ENCODE data around the gene ARL8A. TPM values are rescaled to one million over a fixed set of nuclear protein-coding genes. Genes with fewer than 3 reads are reported as not detected.

ARL8A gene
- total and polyA plus RNA-seq, 7 experiments from 2014 or later = 5.5 to 99.4 (median 47.1) TPM

DNA sequence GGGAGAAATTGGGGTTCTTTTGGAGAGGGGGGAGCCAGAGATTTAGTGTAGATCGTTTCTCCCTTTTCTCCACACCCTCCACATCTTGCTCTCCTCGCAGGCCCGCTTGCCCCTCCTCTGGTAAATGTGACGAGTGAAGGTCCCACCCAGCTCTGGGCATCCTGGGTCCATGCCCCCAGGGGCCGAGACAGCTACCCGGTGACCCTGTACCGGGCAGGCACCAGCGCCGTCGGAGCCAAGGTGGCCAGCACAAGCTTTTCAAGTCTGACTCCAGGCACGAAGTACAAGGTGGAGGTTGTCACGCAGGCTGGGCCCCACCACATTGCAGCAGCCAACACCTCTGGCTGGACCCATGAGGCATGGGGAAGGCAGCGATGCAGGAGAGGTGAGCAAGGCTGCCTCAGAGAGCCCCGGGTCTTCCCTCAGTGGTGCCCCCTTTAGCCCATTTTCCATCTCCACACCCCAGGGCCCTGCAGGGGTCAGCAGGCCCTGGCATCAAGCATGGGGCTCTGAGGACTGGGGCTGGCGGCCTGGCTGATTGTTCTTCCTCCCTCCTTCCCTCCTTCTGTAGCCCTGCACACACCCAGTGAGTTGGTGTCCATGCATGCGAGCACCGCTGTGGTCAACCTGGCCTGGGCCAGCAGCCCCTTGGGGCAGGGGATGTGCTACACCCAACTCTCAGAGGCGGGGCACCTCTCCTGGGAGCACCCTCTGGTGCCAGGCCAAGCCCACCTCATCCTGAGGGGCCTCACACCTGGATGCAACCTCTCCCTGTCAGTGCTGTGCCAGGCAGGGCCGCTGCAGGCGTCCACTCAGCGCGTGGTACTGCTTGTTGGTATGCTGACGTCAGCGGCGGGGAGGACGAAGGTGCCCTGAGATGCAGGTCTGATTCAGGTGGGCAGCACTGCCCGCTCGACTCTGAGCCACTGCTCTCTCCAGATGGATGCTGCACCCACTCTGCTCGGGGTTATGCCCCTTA lies 32.7 kb upstream of the ARL8A start:
- no peak overlapping the region for H3K4me3 Mint-ChIP-seq
- H3K4me1 Mint-ChIP-seq = peaks cover 0 to 2% (median 0%) of the 10 kb centered on the region in 7 donors
- Histone ChIP-seq H3K4me3 (ENCODE audit: low read length) (no peak overlapping the region), H3K27me3 (ENCODE audit: control insufficient read depth in 2 of 2, insufficient read depth in 2 of 2, low read length in 2 of 2) (no peaks in the 10 kb centered on the region), H3K36me3 (ENCODE audit: control insufficient read depth in 2 of 3, insufficient read depth in 3 of 3, low read length in 3 of 3) (no peaks in the 10 kb centered on the region), H3K27ac (ENCODE audit: low read depth, low read length) (no peak overlapping the region), H3K4me1 (ENCODE audit: control insufficient read depth in 2 of 2, insufficient read depth in 2 of 2, low read length in 2 of 2) (no peaks in the 10 kb centered on the region), H3K9me3 (ENCODE audit: control insufficient read depth in 2 of 3, low read length in 3 of 3) (no peaks in the 10 kb centered on the region)
- CTCF ChIA-PET = no interaction called here
- no peak for DNase-seq
- H3K36me3 Mint-ChIP-seq = no peaks in the 10 kb centered on the region
- POLR2A ChIA-PET = no interaction called here
- no peaks in the 10 kb centered on the region for H3K9me3 Mint-ChIP-seq
- no peak for ATAC-seq
- intact Hi-C loops (cut with micrococcal nuclease) = no loop called here
- H3K27me3 Mint-ChIP-seq = peaks cover 0 to 3% (median 0%) of the 10 kb centered on the region in 5 donors
- no peak overlapping the region for H3K27ac Mint-ChIP-seq

DNA sequence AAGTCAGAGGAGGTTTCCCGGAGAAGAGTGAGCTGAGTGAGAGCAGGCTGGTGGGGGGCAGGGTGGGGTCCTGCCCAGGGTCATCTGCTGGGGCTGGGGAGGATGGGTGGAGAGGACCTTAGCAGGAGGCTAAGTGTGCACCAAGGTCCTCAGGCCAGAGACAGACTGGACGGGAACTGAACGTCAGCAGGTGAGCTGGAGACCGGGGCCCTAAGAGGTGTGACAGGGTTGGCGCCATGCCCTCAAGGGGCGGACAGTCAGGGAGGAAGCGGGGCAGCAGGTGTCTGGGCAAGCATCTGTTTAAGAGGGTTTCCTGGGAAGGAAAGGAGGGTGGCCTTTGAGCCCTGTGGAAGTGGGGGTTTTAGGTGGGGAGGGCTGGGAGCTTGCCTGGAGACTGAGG lies 29.5 kb upstream of the ARL8A start:
- Histone ChIP-seq H3K27ac (ENCODE audit: low read depth, low read length) (no peak overlapping the region), H3K27me3 (ENCODE audit: control insufficient read depth in 2 of 2, insufficient read depth in 2 of 2, low read length in 2 of 2) (no peaks in the 10 kb centered on the region), H3K36me3 (ENCODE audit: control insufficient read depth in 2 of 3, insufficient read depth in 3 of 3, low read length in 3 of 3) (no peaks in the 10 kb centered on the region), H3K4me3 (ENCODE audit: low read length) (no peak overlapping the region), H3K4me1 (ENCODE audit: control insufficient read depth in 2 of 2, insufficient read depth in 2 of 2, low read length in 2 of 2) (no peaks in the 10 kb centered on the region), H3K9me3 (ENCODE audit: control insufficient read depth in 2 of 3, low read length in 3 of 3) (no peaks in the 10 kb centered on the region)
- ATAC-seq (no peak), DNase-seq (no peak)
- Mint-ChIP-seq H3K4me3 (no peak overlapping the region), H3K27me3 (no peaks in the 10 kb centered on the region), H3K36me3 (no peaks in the 10 kb centered on the region), H3K4me1 (peaks cover 0 to 5% (median 0%) of the 10 kb centered on the region in 7 donors), H3K27ac (no peak overlapping the region), H3K9me3 (no peaks in the 10 kb centered on the region)
- ChIA-PET POLR2A (interaction anchor here (1.3 kb wide), 1 partner anchor 12 kb away, joined by 3 read pairs; no protein-coding TSS in a partner anchor), CTCF (no interaction called here)
- intact Hi-C loops (cut with micrococcal nuclease) = no loop called here

DNA sequence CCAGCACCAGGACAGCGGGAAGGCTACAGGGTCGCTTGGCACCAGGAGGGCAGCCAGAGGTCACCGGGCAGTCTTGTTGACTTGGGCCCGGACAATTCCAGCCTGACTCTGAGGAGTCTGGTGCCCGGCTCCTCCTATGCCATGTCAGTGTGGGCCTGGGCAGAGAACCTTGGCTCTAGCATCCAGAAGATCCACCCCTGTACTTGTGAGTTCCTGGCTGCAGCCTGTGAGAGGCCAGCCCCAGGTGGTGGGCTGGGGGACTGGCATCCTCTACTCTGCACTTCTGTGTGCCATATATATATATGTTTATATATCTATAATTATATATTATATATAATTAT lies 27.4 kb upstream of the ARL8A start:
- no peaks in the 10 kb centered on the region for H3K36me3 ChIP-seq (ENCODE audit: control insufficient read depth in 2 of 3, insufficient read depth in 3 of 3, low read length in 3 of 3)
- H3K27me3 Mint-ChIP-seq = no peaks in the 10 kb centered on the region
- CTCF ChIA-PET = no interaction called here
- no peaks in the 10 kb centered on the region for H3K4me1 ChIP-seq (ENCODE audit: control insufficient read depth in 2 of 2, insufficient read depth in 2 of 2, low read length in 2 of 2)
- no peaks in the 10 kb centered on the region for H3K9me3 Mint-ChIP-seq
- no peak for DNase-seq
- H3K4me3 ChIP-seq (ENCODE audit: low read length) = no peak overlapping the region
- H3K27ac ChIP-seq (ENCODE audit: low read depth, low read length) = no peak overlapping the region
- POLR2A ChIA-PET = no interaction called here
- intact Hi-C loops (cut with micrococcal nuclease) = no loop called here
- no peak overlapping the region for H3K27ac Mint-ChIP-seq
- H3K27me3 ChIP-seq (ENCODE audit: control insufficient read depth in 2 of 2, insufficient read depth in 2 of 2, low read length in 2 of 2) = no peaks in the 10 kb centered on the region
- H3K9me3 ChIP-seq (ENCODE audit: control insufficient read depth in 2 of 3, low read length in 3 of 3) = no peaks in the 10 kb centered on the region
- peak; percentile 36 for ATAC-seq
- peaks cover 0 to 9% (median 0%) of the 10 kb centered on the region in 7 donors for H3K4me1 Mint-ChIP-seq
- no peak overlapping the region for H3K4me3 Mint-ChIP-seq
- H3K36me3 Mint-ChIP-seq = no peaks in the 10 kb centered on the region

DNA sequence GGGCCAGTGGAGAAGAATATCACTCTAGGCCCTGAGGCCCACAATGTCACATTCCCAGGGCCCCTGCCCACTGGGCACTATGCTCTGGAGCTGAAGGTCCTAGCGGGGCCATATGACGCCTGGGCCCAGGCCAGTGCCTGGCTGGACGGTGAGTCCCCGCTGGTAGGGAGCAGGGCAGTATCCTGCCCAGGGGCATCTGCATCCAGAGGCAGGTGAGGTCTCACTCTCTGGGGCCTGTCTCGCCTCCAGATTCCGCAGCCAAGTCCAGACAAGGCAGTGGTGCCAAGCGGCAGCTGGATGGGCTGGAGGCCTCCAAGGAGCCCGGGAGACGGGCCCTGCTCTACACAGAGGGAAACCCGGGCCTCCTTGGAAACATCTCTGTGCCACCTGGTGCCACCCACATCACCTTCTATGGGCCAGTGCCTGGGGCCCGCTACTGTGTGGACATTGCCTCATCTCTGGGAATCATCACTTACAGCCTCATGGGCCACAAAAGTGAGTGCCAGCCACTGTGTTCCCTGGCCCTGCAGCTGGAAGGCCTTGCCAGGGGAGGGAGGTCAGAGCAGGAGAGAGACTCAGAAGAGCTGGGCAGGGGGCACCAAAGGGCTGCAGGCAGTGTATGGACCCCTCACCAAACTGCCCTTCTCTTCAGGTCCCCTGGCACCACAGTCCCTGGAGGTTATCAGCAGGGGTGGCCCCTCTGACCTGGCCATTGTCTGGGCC lies 26.9 kb upstream of the ARL8A start:
- intact Hi-C loops (cut with micrococcal nuclease) = loop anchor here in 1 of 2 donors (2.0 kb wide), 1 partner anchor 17 kb away; no protein-coding TSS in a partner anchor
- H3K9me3 Mint-ChIP-seq = no peaks in the 10 kb centered on the region
- no peaks in the 10 kb centered on the region for H3K36me3 ChIP-seq (ENCODE audit: control insufficient read depth in 2 of 3, insufficient read depth in 3 of 3, low read length in 3 of 3)
- CTCF ChIA-PET = interaction anchor here (1.9 kb wide), 1 partner anchor 17 kb away, joined by 5 read pairs; no protein-coding TSS in a partner anchor
- H3K4me1 ChIP-seq (ENCODE audit: control insufficient read depth in 2 of 2, insufficient read depth in 2 of 2, low read length in 2 of 2) = peaks cover 0 to under 1% of the 10 kb centered on the region in 2 donors
- H3K27me3 ChIP-seq (ENCODE audit: control insufficient read depth in 2 of 2, insufficient read depth in 2 of 2, low read length in 2 of 2) = no peaks in the 10 kb centered on the region
- ATAC-seq (peak; percentile 19), DNase-seq (no peak)
- H3K36me3 Mint-ChIP-seq = no peaks in the 10 kb centered on the region
- H3K4me1 Mint-ChIP-seq = peaks cover 0 to 14% (median 4%) of the 10 kb centered on the region in 7 donors
- H3K27ac Mint-ChIP-seq = no peak overlapping the region
- no peak overlapping the region for H3K4me3 Mint-ChIP-seq
- POLR2A ChIA-PET = no interaction called here
- H3K27ac ChIP-seq (ENCODE audit: low read depth, low read length) = no peak overlapping the region
- no peak overlapping the region for H3K4me3 ChIP-seq (ENCODE audit: low read length)
- no peaks in the 10 kb centered on the region for H3K27me3 Mint-ChIP-seq
- no peaks in the 10 kb centered on the region for H3K9me3 ChIP-seq (ENCODE audit: control insufficient read depth in 2 of 3, low read length in 3 of 3)

DNA sequence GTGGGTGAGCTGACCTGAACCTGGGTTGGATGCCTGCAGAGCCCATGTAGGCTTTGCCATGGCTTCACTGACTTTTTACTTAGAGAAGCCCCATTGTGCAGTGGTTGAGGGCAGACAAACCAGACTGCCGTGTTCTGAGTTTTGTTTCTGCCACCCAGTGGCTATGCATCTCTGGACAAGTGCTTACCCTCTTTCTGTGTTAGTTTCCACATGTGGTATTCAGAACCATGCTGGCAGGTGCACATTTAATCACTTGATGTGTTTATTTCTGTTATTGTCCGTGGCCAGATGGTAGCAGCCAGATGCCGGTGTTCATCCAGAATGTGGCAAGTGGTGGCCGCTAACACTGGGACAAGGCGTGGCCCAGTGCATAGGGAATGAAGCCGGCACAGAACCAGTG lies 26.2 kb upstream of the ARL8A start:
- no peak overlapping the region for H3K27ac ChIP-seq (ENCODE audit: low read depth, low read length)
- Mint-ChIP-seq H3K27me3 (no peaks in the 10 kb centered on the region), H3K27ac (no peak overlapping the region), H3K4me1 (peaks cover 0 to 21% (median 11%) of the 10 kb centered on the region in 7 donors), H3K4me3 (no peak overlapping the region), H3K36me3 (no peaks in the 10 kb centered on the region), H3K9me3 (no peaks in the 10 kb centered on the region)
- no peaks in the 10 kb centered on the region for H3K27me3 ChIP-seq (ENCODE audit: control insufficient read depth in 2 of 2, insufficient read depth in 2 of 2, low read length in 2 of 2)
- intact Hi-C loops (cut with micrococcal nuclease) = loop anchor here in 1 of 2 donors (2.0 kb wide), 1 partner anchor 16 kb away; no protein-coding TSS in a partner anchor
- no peak for DNase-seq
- ChIA-PET CTCF (interaction anchor here (0.7 to 1.9 kb wide), 2 partner anchors 16 to 126 kb away, joined by 5 read pairs; no protein-coding TSS in a partner anchor), POLR2A (no interaction called here)
- ATAC-seq = peak; percentile 42
- peaks cover 4 to 8% of the 10 kb centered on the region in 2 donors for H3K4me1 ChIP-seq (ENCODE audit: control insufficient read depth in 2 of 2, insufficient read depth in 2 of 2, low read length in 2 of 2)
- no peaks in the 10 kb centered on the region for H3K9me3 ChIP-seq (ENCODE audit: control insufficient read depth in 2 of 3, low read length in 3 of 3)
- no peak overlapping the region for H3K4me3 ChIP-seq (ENCODE audit: low read length)
- H3K36me3 ChIP-seq (ENCODE audit: control insufficient read depth in 2 of 3, insufficient read depth in 3 of 3, low read length in 3 of 3) = no peaks in the 10 kb centered on the region

DNA sequence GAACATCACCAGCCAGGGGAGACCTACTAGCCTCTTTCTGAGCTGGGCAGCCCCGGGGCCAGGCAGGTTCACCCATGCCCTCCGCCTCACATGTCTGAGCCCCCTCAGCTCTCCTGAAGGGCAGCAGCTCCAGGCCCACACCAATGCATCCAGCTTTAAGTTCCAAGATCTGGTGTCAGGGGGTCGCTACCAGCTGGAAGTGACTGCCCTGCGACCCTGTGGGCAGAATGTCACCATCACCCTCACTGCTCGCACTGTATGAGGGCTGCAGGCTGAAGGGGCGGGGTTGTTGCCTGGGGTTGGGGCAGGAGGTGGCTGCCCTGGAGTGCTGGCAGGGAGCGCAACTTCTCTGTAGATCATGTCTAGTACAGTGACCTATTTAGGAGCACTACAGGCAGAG lies 24.3 kb upstream of the ARL8A start:
- Histone ChIP-seq H3K4me1 (ENCODE audit: control insufficient read depth in 2 of 2, insufficient read depth in 2 of 2, low read length in 2 of 2) (peaks cover 21 to 25% of the 10 kb centered on the region in 2 donors), H3K9me3 (ENCODE audit: control insufficient read depth in 2 of 3, low read length in 3 of 3) (no peaks in the 10 kb centered on the region), H3K4me3 (ENCODE audit: low read length) (no peak overlapping the region), H3K27me3 (ENCODE audit: control insufficient read depth in 2 of 2, insufficient read depth in 2 of 2, low read length in 2 of 2) (no peaks in the 10 kb centered on the region), H3K27ac (ENCODE audit: low read depth, low read length) (no peak overlapping the region), H3K36me3 (ENCODE audit: control insufficient read depth in 2 of 3, insufficient read depth in 3 of 3, low read length in 3 of 3) (no peaks in the 10 kb centered on the region)
- ChIA-PET CTCF (no interaction called here), POLR2A (no interaction called here)
- Mint-ChIP-seq H3K27me3 (no peaks in the 10 kb centered on the region), H3K27ac (no peak overlapping the region), H3K4me3 (no peak overlapping the region), H3K9me3 (no peaks in the 10 kb centered on the region), H3K36me3 (no peaks in the 10 kb centered on the region), H3K4me1 (peaks cover 12 to 40% (median 30%) of the 10 kb centered on the region in 7 donors)
- ATAC-seq (no peak), DNase-seq (no peak)
- intact Hi-C loops (cut with micrococcal nuclease) = loop anchor here (10.0 kb wide), 2 partner anchors 836 to 1156 kb away; partner anchors contain the start of gene TMEM183A (in 1 of the 2)
